Astrocyte of the hippocampus (primary cell): ENCODE results near the gene COL13A1.

Source experiments
- DNase-seq: peaks from one replicate; pipeline ENCODE4 v3.0.0; 2011; ENCODE audit warnings: low read depth, low spot score

COL13A1 gene

GRCh38 chr10:69801434-69802315 is at the start of gene COL13A1:
Gene COL13A1, plus strand, starts transcription at chr10:69801906. Its CDS starts 518 bp downstream, at chr10:69802424.
- peak; percentile 66 for DNase-seq

- no peak for DNase-seq
Observed at GRCh38 chr10:69752479-69752878, 49.2 kb upstream of the COL13A1 start.

GRCh38 chr10:69756279-69756678 is 45.4 kb upstream of the COL13A1 start:
- no peak for DNase-seq

DNA sequence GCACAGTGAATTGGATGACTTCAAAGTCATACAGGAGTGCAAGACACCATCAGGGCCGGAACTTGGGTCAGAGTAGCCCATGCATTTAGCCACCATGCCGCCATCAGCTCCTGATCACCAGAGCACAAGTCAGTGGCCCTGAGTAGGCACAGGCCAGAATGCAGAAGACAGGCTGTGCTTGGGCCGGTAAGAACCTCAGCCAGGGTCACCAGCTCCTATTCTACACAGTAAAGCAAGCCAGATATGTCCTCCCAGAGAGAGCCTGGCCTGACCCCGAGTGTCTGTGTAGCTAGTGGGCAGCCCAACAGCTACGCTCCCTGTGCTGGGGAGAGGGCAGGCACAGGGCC is 44.5 kb upstream of the COL13A1 start:
- DNase-seq, result no peak

- peak; percentile 68 for DNase-seq
Observed at GRCh38 chr10:69757553-69758309, 44.0 kb upstream of the COL13A1 start.

DNA sequence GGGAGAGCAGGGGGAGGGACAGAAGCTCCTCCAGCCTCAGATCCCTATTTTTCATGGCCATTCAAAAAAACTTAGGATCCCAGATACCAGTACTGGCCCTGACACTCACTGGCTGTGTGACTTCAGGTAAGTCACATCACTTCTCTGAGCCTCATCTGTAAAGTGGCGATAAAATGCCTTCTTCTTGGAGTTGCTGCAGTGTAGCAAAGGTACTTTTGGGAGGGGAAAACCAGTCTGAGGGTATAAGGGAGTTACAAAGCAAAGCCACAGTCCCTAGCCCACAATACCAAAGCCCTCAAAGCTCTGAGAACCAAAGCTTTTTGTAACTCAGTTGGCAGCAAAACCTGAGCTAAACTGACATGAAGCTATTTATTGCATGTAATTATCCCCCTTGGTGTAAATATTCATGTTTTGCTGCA is 43.4 kb upstream of the COL13A1 start:
- DNase-seq, result no peak

- no peak for DNase-seq
Observed at GRCh38 chr10:69759641-69760040, 42.1 kb upstream of the COL13A1 start.

DNA sequence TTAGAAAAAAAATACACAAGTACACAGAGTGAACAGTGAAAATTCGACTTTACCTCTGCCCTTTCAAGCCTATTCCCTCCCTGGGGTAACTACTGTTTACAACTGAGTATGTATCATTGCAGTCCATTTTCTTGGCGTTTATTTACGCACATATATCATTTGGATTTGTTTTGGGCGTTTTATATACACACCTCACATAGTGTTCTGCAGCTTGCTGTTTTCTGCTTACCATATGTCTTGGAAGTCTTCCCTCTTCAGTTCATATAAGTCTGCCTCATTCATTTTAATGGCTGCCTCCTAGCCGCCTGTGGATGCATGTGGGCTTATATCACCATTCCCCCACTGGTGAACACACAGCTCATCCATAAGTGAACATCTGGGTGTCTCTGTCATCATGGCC is 41.6 kb upstream of the COL13A1 start:
- DNase-seq, result no peak

- no peak for DNase-seq
Observed at GRCh38 chr10:69761320-69761719, 40.4 kb upstream of the COL13A1 start.

- no peak for DNase-seq
Observed at GRCh38 chr10:69766161-69766910, 35.4 kb upstream of the COL13A1 start.

DNA sequence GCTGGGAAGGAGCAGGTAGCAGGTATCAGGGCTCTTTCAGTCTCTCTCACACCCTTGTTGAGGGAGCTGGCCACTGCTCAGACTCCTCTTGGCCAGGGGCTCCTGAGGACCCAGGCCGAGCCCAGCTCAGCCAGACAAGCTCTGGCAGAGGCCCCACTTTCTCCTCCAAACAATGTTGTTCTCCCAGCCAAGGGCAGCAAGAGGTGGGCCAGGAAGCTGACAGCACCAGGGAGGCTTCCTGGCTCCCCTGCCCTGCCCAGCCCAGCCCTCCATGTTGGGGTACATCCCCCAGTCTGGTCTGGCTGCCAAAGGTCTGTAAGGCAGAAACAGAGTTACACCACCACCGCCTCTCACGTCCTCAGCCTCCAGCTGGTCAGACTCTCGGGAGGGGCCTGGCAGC is 33.9 kb upstream of the COL13A1 start:
- DNase-seq, result no peak

DNA sequence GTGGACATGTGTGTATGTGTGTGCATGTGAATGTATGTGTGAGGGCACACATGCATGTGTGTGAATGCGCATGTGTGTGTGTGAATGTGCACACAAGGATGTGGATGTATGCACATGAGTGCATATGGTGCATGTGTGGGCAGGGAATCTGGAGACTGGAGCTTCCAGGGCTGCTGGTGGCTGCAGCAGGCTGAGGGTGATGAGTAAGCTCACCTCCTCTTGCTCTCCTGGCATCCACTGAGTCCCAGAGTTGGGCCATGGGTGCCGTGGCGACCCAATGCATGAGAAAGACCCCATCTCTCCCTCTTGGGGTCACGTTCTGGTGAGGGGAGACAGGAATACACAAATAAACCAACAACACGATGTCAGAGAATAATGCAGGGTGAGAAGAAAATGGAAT is 33.3 kb upstream of the COL13A1 start:
- no peak for DNase-seq

GRCh38 chr10:69769395-69769992 is 32.2 kb upstream of the COL13A1 start:
- DNase-seq, result peak; percentile 94

- no peak for DNase-seq
Observed at GRCh38 chr10:69772933-69773704, 28.6 kb upstream of the COL13A1 start.

DNA sequence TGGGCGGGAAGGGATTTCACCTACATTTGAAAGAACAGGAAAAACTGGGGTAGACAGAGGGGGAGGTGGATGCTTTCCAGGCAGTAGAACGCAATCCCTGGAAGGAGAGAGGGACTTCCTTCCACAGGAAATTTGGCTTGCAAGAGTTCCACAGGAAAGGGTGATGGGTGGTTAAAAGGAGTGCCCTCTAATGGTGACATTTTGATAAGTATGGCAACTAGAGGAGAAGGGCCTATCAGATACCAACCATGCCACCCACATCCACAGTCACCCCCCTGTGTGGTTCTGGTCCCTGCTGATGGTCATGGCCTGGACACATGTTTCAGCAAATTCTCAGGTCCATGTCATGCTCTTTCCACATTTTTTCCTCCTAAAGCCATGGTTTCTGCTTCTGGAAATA is 27.1 kb upstream of the COL13A1 start:
- DNase-seq, result no peak

GRCh38 chr10:69780077-69780476 is 21.6 kb upstream of the COL13A1 start:
- DNase-seq, result no peak

- no peak for DNase-seq
Observed at GRCh38 chr10:69781576-69781975, 20.1 kb upstream of the COL13A1 start.

DNA sequence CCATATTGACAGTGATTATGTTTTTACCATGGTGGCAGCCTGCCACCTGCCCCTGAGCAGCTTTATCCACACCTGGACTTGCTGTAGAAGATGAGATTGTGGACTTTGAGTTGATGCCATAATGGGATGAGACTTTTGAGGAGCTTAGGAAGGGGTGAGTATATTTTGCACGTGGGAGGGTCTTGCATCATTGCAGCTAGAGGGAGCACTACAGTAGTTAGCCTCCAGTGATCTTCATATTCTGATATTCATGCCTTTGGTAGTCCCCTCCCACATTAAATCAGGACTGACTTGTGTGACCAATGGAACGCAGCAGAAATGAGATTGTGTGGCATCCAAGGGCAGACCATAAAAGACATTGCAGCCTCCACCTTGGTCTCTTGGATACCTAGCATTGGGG is 18.2 kb upstream of the COL13A1 start:
- DNase-seq, result no peak

- peak; percentile 53 for DNase-seq
Observed at GRCh38 chr10:69786791-69787190, 14.9 kb upstream of the COL13A1 start.

DNA sequence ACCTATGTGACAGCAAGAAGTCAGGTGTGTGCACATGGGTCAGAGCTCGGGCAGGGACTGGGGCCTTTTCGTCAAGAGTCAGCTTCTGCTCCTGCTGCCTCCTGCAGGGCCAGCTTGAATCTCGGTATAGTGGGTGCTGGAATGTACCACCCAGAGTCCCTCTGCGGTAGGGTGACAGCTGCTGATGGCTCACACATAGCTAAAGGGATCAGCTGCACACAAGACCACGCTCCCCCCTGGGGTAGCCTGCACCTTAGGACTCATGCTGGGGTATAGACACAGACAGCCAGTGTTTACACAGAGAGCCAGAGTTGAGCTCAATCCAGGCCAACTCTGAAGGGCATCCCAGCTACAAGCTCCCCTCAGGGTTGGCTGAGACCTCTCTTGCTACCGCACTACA is 14.0 kb upstream of the COL13A1 start:
- no peak for DNase-seq

DNA sequence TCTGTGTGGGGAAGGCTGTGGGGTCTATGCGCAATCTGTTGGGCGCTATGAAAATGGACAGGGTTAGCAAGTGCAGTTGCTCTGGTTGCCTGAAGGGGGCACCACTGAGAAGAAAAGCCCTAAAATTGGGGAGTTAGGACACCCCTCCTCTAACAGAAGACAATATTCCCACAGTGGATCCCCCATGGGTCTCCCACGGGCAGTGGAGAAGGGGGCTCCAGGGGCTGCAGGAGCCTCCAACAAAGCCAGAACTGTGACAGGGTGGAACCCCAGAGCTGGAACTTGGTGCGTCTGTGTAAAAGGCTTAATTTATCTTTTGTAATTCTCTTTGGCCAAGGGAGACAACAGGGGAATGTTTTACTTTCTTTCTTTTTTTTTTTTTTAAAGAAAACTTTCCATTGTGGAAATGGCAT is 12.5 kb upstream of the COL13A1 start:
- no peak for DNase-seq
